ENCODE results near the gene SLC26A1.
A peak's percentile ranks its signal among the peaks of the same experiment; 100 is the strongest.

Gene SLC26A1

GRCh38 chr4:1041147-1041935 lies 48.1 kb upstream of the SLC26A1 start:
- no peak for TF ChIP-seq CEBPB (IDR thresholded peaks at IDR 0.05)
- no peak for TF ChIP-seq TAF1 (IDR thresholded peaks at IDR 0.05; ENCODE audit: low read depth)
- TF ChIP-seq MAX (IDR thresholded peaks at IDR 0.05) = peak; percentile 76
- TF ChIP-seq TCF12 (IDR thresholded peaks at IDR 0.05; ENCODE audit: low read depth) = peak; percentile 72; the same call in 1 of the 2 replicates
- TF ChIP-seq EGR1 (IDR thresholded peaks at IDR 0.05) = no peak
- TF ChIP-seq CREB1 (IDR thresholded peaks at IDR 0.05; ENCODE audit: low read depth) = no peak
- 0 out of 2 replicates have a peak, but pooled peaks have one; percentile 56 for TF ChIP-seq ZBTB7A (IDR thresholded peaks at IDR 0.05; ENCODE audit: low read depth)
- TF ChIP-seq YY1 (IDR thresholded peaks at IDR 0.05; ENCODE audit: low read depth) = no peak
- TF ChIP-seq EP300 (IDR thresholded peaks at IDR 0.05; ENCODE audit: borderline replicate concordance) = peak; percentile 78
- TF ChIP-seq TEAD4 (IDR thresholded peaks at IDR 0.05) = peak; percentile 66
- TF ChIP-seq REST (IDR thresholded peaks at IDR 0.05; ENCODE audit: low read depth) = no peak
- TF ChIP-seq USF1 (IDR thresholded peaks at IDR 0.05) = no peak
- TF ChIP-seq FOXM1 (IDR thresholded peaks at IDR 0.05; ENCODE audit: borderline replicate concordance, low read depth) = no peak
- TF ChIP-seq RAD21 (IDR thresholded peaks at IDR 0.05; ENCODE audit: low read depth) = no peak
- peak; percentile 62 for TF ChIP-seq NFIC (IDR thresholded peaks at IDR 0.05)

- TF ChIP-seq NFIC (IDR thresholded peaks at IDR 0.05) (no peak), ZBTB7A (IDR thresholded peaks at IDR 0.05; ENCODE audit: low read depth) (peak; percentile 64; the same call in 1 of the 2 replicates)
Observed at GRCh38 chr4:1040344-1041146, 47.3 kb upstream of the SLC26A1 start.

GRCh38 chr4:1039493-1040343 lies 46.5 kb upstream of the SLC26A1 start:
- TF ChIP-seq TEAD4 (IDR thresholded peaks at IDR 0.05) = peak; percentile 86
- TF ChIP-seq TAF1 (IDR thresholded peaks at IDR 0.05; ENCODE audit: low read depth) = no peak
- TF ChIP-seq EP300 (IDR thresholded peaks at IDR 0.05; ENCODE audit: borderline replicate concordance) = peak; percentile 42; the same call in 1 of the 2 replicates
- TF ChIP-seq EGR1 (IDR thresholded peaks at IDR 0.05) = peak; percentile 27; the same call in 1 of the 2 replicates

- no peak for TF ChIP-seq TEAD4 (IDR thresholded peaks at IDR 0.05)
- no peak for TF ChIP-seq ZBTB7A (IDR thresholded peaks at IDR 0.05; ENCODE audit: low read depth)
- TF ChIP-seq EGR1 (IDR thresholded peaks at IDR 0.05) = no peak
- TF ChIP-seq NFIC (IDR thresholded peaks at IDR 0.05) = no peak
- TF ChIP-seq USF1 (IDR thresholded peaks at IDR 0.05) = no peak
- no peak for TF ChIP-seq MAX (IDR thresholded peaks at IDR 0.05)
Observed at GRCh38 chr4:1038948-1039492, 45.8 kb upstream of the SLC26A1 start.

GRCh38 chr4:1036976-1037810 lies 44.0 kb upstream of the SLC26A1 start:
- TF ChIP-seq TAF1 (IDR thresholded peaks at IDR 0.05; ENCODE audit: low read depth) (no peak), RAD21 (IDR thresholded peaks at IDR 0.05; ENCODE audit: low read depth) (no peak), TEAD4 (IDR thresholded peaks at IDR 0.05) (no peak), EGR1 (IDR thresholded peaks at IDR 0.05) (no peak), ZBTB7A (IDR thresholded peaks at IDR 0.05; ENCODE audit: low read depth) (no peak), CREB1 (IDR thresholded peaks at IDR 0.05; ENCODE audit: low read depth) (no peak), FOXM1 (IDR thresholded peaks at IDR 0.05; ENCODE audit: borderline replicate concordance, low read depth) (no peak), NFIC (IDR thresholded peaks at IDR 0.05) (no peak), EP300 (IDR thresholded peaks at IDR 0.05; ENCODE audit: borderline replicate concordance) (no peak), REST (IDR thresholded peaks at IDR 0.05; ENCODE audit: low read depth) (no peak), TCF12 (IDR thresholded peaks at IDR 0.05; ENCODE audit: low read depth) (no peak), YY1 (IDR thresholded peaks at IDR 0.05; ENCODE audit: low read depth) (no peak), MAX (IDR thresholded peaks at IDR 0.05) (no peak), USF1 (IDR thresholded peaks at IDR 0.05) (no peak), CEBPB (IDR thresholded peaks at IDR 0.05) (no peak)

All from Ishikawa (cell line).